HG02884 (cell line): ENCODE measurements around the gene SOX4.

ENCODE experiments used
- ATAC-seq: cut with Tn5 transposase; IDR thresholded peaks from one replicate; pipeline ENCODE4 v1.9.1; 2021; ENCODE audit warnings: mild to moderate bottlenecking, moderate library complexity; ENCODE audit not compliant: unreplicated experiment

The SOX4 gene

DNA sequence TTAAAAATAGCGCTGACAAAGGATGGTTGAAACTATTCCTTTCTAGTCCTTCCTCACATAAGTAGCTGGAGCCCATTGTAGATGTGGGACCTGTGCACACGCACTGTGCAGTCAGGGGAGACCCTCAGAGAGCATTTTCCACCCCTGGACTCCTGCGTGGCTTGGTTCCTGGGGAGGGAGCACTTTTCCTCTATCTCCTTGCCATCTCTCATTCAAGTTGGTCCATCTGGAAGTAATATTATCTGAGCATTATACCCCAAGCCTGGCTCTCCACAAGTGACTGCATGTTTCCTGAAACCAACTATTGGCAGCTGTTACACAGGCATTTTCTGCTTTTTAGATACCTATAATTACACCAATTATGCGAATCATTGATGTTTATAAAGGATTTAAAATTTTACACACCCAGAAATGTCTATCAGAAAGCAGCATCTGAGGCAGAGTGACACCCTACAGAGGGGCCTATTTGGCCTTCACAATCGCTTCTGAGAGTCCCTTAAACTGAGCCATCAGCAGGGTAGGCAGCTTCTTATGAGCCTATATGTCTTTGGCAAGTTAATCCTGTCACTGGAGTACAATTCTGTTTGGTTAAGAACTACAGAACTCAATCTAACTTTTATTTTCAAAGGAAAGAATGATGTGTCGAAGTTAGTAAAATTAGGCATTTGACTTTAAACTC, 18.7 kb downstream of the SOX4 start:
- ATAC-seq: no peak

DNA sequence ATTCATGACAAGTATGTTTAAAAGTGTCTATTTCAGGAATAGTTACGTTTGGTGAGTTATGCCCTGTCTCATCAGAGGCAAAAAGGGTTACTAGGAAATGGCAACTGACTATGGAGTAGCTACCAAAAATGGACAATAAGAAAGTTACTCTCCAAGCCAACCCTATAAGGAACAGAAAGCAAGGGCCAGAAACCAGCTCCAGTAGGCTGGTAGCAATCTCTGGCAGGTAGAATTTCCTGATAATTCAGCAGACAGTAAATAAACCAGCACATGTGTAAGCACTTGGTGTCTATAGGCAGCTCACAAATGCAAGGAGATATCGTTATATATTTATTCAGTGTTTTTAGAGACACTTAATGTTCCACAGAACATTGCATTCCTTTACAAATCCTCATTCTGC, 20.3 kb downstream of the SOX4 start:
- no peak for ATAC-seq

DNA sequence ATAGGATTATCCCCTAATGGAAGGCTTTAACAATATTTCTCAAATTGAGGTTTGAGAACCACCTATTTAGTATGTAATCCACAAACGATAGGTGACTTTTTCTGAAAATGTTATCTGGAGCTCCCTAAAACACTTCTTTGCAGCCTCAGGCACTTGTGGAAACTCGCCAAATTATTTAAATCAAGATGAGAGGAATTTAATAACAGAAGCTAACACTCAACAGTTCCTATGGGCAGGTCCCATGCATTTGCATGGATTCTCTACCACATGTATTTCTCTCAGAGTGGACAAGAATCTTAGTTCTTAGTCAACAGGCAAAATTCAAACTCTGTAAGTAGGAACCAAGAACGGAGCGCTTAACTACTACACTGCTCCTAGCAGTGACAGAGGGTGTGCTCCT, 20.7 kb downstream of the SOX4 start:
- no peak for ATAC-seq

DNA sequence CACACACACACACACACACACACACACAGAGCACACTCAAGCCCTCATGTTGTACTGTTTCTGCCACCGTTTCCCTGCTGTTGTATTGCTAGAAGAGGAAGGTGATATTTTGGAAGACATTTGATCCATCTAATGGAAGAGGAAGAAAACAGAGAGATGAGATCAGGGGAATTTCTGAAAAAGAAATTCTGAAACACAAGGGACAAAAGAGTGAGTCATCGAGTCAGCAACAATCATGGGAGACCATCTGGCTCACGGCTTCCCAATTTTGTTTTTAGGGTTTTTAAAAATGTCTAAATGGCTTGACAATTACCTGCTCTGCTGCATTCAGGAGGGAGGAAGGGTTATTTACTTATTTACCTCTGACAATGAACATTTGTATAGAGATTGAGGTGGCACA, 22.0 kb downstream of the SOX4 start:
- ATAC-seq: no peak

DNA sequence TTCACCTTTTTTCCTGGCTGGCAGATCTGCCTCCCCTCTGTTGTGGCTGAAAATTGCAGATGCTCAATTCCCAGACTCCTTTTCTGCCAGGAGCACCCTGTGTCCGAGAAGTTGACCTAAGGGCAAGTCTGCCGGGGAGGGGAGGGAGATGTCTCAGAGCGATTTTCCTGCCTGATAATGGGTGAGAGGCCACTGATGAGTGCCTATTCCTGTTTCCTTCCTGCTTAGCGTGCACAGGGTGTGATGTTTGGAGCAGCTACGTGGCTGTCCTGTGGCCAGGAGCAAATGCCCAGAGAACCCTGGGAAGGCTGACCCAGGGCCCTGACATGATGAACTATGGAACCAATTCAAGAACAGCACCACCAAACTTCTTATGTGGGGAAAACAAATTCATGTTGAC, 22.5 kb downstream of the SOX4 start:
- ATAC-seq: no peak

DNA sequence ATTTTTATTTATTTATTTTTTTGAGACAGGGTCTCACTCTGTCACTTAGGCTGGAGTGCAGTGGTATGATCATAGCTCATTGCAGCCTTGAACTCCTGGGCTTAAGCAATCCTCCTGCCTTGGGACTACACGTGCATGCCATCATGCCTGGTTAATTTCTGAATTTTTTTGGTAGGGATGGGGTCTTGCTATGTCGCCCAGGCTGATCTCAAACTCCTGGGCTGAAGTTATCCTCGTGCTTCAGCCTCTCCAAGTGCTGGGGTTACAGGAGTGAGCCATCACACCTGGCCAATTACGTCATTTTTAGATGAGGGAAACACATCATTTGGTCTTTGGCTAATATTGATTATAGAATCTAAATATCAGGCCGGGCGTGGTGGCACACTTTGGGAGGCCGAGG, 32.1 kb downstream of the SOX4 start:
- no peak for ATAC-seq

DNA sequence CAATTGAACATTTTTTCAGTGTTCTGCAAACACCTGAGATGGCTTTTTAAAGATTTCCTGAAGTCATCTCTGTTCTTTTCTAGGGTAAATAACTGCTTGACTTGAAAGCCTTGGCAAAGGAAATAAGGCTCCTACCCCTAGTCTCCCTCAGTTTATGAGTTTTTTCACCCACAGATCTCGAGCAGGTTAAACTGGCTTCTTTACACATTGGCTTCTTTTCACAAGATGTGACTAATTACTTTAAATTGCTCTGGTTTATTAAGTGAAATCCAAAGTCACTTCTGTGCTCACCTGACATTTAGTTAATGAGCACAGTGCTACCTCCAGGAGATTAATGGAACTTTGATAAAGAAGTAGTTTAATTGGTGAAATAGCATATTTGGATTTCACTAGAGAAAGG, 33.2 kb downstream of the SOX4 start:
- no peak for ATAC-seq

DNA sequence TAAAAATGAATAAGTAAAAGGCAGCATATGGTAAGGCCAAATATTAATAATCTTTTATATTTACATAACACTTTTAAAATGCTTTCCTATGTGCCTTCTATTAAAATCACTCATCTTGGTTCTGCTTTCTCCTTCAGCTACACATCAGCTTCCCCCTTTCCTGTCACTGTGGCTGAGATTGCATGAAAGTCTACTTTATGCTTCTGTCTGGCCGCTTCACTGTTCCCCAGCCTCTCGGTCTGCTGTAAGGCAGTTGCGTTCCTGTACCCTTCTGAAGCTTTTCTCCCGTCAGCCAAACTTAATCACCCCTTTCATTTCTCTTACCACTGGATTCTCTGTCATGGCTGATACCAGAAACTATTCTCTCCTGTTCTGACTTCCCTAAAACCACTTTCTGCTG, 34.6 kb downstream of the SOX4 start:
- ATAC-seq: no peak

DNA sequence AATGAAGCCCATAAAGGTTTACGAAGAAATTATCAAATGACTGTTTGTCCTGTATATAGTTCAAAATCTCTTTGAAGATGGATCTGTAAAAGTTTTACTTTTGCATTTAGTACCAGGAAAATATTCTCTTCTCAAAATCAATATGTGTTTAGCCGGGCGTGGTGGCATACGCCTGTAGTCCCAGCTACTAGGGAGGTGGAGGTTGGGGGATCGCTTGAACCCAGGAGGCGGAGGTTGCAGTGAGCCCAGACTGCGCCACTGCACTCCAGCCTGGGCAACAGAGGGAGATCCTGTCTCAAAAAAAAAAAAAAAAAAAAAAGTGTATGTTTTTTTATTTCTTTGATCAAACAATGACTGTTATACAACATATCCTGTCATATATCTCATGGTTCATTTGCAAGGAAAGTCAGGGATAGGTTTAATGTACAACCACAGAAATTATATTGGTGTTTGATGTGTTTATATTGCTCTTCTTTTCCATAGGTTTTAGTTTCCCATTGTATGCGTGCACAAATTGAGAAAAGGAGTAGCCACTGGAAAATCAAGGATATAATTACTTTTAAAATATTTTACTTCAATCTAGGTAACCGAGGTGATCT, 40.1 kb downstream of the SOX4 start:
- ATAC-seq: no peak

DNA sequence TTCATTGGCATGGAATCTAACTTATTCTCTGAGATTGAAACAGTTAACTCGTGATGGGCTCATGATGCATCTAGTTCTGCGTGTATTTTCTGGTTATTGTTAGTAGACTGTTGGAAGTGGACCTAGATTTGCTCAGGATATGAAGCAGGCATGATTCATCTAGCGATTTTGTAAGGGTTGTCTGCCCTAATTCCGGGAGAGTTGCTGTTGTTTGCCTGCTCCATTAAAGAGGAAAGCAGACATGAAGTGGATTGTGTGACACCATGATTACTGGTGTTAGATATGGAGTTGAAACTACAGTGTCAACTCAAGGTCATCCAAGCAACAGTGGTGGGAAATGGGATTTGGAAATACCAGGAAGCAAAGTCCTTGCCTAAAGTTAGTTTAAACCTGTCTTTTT, 41.0 kb downstream of the SOX4 start:
- ATAC-seq: no peak

DNA sequence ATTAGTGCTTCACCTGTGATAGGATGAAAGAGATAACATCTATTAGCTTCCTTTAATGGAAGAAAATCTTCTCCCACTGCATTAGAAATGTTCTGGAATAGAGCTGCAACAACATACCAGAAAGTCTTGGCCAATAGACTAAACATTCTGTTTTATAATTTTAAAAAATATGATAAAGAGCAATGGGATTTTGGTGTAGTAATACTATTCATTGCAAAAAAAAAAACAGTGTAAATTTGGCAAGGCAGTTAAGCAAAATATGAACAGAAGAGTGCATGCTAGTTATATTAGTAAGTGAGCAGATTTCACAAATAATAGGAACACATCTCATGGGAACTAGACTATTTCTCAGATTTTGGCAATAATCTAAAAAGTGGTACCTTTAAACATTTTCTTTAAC, 43.3 kb downstream of the SOX4 start:
- ATAC-seq: no peak

DNA sequence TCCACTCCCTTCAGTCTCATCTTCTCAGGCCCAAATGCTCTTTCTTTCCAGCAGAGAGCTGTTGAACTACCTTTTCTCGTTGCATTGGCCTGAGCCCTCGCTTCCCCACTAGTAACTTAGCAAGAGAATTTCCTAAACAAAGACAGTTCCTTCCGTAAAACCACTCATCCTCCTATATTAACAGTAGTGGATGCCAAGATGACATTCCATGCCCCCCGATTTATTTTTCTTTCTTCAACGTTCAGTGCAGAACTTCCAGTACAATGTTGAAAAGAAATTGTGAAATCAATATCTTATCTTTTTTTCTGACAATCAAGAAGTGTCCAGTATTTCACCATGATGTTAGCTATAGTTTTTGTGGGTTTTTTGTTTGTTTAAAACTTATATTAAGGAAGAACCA, 45.8 kb downstream of the SOX4 start:
- ATAC-seq: no peak
